LNCaP clone FGC (cell line): ENCODE data around the gene DNAH9.

ENCODE experiments used
- DNase-seq: peaks from one replicate; pipeline ENCODE4 v3.0.0-alpha.2; 2011; ENCODE audit warnings: low read depth
- H3K4me3 ChIP-seq: 2 replicates; pipeline ENCODE4 v1.5.1; 2011; ENCODE audit warnings: mild to moderate bottlenecking, low read depth, low read length, control low read depth
- CTCF ChIP-seq: IDR thresholded peaks from 2 replicates; pipeline ENCODE4 v1.5.1; 2012; ENCODE audit warnings: mild to moderate bottlenecking; ENCODE audit not compliant: control insufficient read depth, insufficient read depth; ENCODE audit errors: extremely low read depth

DNAH9 gene

GRCh38 chr17:11622492-11622891 is 24.2 kb downstream of the DNAH9 start:
- DNase-seq, result no peak
- TF ChIP-seq CTCF, result no peak
- H3K4me3 ChIP-seq, result no peak overlapping the region

DNA sequence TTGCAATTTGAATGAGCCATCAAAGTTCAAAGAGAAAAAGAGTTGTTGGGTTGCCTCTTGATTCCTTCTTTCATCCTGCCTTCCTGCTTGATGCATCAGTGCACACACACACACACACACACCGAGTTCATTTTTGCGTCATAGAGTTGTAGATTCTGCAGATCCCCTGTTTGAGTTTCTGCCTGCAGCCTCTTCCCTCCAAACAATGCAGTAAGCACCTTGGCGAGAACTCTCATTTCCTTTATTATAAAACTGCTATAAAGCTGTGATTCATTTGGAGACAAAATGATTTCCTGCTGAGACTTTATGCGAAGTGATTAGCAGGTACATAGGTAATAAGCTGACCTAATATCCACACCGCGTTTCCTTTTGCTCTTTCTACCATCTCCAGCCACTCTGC is 26.7 kb downstream of the DNAH9 start:
- H3K4me3 ChIP-seq, result no peak overlapping the region
- DNase-seq, result no peak
- TF ChIP-seq CTCF, result no peak

DNA sequence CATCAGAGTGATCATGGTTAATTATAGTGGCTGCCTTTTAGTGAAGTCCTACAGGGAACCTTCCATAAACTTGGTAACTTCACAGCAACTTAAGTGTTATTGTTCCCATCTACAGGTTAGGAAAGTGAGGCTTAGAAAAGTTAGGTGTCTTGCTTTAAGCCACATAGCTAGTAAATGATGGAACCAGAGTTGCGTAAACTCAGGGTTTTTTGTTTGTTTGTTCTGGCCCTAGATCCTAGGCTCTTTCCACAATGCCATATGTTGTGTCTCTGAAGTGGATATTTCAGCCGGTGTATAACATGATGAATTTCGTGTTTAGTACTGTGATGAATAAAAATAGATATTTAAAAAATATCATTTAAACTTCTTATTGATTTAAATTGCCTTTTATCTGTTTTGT is 27.6 kb downstream of the DNAH9 start:
- DNase-seq, result no peak
- no peak for TF ChIP-seq CTCF
- no peak overlapping the region for H3K4me3 ChIP-seq

- no peak for TF ChIP-seq CTCF
- H3K4me3 ChIP-seq, result no peak overlapping the region
- no peak for DNase-seq
These were observed 29.2 kb downstream of the DNAH9 start for GRCh38 chr17:11627301-11627940.

GRCh38 chr17:11628374-11628773 is 30.1 kb downstream of the DNAH9 start:
- no peak overlapping the region for H3K4me3 ChIP-seq
- DNase-seq, result no peak
- no peak for TF ChIP-seq CTCF

GRCh38 chr17:11628831-11629230 is 30.6 kb downstream of the DNAH9 start:
- H3K4me3 ChIP-seq, result no peak overlapping the region
- no peak for DNase-seq
- TF ChIP-seq CTCF, result no peak

- no peak for DNase-seq
- no peak for TF ChIP-seq CTCF
- H3K4me3 ChIP-seq, result no peak overlapping the region
These were observed 38.5 kb downstream of the DNAH9 start for GRCh38 chr17:11636771-11637170.
